Fibroblast of skin of back (primary cell): Measurements from ENCODE around the gene RIPOR3.

Experiments
- DNase-seq: peaks from one replicate; pipeline ENCODE4 v3.0.0-alpha.2; 2013

RIPOR3 gene

DNA sequence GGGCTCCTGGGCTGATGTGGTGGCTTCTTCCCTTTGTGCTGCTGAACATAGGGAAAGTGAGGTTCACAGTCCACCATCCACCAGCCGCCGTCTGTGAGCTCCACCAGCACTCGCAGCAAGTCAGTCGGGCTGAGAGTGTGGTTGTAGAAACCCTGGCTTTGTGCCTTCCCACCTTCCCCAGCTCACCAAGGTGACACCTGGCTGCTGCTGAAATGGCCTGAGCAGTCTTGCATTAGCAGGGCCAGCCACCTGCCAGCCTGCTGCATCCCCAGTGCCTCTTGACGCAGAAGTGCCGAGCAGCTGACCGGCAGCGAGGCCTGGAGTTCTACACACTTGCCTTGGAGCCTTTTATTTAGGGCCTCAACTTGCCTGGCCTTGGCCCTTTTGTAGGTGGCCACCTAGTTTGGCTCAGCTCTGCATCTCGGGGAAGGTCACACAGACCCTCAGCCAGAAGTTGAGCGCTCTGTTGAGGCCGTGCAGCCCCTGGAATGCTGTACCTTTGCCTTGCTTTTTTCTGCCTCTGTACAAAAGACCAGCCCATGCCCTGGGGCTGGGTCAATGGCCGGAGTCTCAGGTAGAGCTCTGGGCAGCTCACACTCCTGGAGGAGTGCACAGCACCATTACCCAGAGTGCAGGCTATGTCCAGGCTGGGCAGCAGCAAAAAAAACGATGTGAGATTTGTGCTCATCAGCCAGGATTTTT is 104.7 kb downstream of the RIPOR3 start:
- DNase-seq = no peak

DNA sequence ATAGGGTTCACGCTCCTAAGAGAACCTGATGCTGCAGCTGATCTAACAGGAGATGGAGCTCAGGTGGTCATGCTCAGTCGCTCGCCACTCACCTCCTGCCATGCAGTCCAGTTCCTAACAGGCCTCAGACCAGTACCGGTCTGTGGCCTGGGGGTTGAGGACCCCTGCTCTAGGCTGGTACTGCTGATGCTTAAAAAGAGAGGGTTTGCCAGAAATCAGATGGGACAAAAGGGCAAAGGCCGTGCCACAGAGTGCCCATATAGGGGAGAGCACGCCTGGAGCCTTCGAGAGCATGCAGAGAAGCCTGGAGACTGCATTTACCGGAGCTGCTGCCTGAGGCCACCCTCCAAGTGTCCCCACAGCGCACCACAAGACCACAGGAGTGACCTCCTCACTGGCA is 105.7 kb downstream of the RIPOR3 start:
- no peak for DNase-seq

DNA sequence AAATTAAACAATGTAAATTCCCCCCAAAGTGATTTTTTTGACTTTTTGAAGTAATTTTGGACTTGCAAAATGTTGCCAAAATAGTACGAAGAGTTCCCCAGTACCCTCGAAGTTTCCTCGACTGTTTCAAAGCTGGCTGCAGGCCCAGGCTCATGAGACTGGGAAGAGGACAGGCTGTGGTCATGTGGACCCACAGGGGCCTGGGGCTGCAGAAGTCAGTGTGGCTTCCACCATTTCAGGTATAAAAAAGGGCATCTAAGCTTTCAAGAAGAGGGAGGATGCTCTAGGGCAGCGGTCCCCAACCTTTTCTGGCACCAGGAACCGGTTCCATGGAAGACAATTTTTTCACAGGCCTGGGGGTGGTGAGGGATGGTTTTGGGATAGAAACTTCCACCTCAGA is 106.1 kb downstream of the RIPOR3 start:
- no peak for DNase-seq

DNA sequence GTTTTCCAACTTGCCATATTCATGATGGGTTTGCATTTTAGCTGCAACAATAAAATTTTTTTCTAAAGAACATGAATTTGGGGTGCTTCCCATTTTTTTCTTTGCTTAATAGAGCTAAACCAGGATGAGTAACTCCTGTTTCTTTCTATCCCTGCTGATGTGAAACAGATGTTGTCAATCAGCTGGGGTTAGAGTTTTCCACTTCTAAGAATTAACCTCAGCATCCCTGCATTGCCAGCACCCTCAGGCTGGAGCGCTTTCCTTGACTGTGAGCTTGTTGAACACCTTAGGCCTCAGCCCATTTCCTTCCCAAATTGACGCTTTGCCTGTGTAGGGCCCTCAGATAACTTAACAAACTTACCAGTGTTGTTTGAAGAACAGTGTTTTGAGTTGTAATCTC is 106.7 kb downstream of the RIPOR3 start:
- DNase-seq = no peak

DNA sequence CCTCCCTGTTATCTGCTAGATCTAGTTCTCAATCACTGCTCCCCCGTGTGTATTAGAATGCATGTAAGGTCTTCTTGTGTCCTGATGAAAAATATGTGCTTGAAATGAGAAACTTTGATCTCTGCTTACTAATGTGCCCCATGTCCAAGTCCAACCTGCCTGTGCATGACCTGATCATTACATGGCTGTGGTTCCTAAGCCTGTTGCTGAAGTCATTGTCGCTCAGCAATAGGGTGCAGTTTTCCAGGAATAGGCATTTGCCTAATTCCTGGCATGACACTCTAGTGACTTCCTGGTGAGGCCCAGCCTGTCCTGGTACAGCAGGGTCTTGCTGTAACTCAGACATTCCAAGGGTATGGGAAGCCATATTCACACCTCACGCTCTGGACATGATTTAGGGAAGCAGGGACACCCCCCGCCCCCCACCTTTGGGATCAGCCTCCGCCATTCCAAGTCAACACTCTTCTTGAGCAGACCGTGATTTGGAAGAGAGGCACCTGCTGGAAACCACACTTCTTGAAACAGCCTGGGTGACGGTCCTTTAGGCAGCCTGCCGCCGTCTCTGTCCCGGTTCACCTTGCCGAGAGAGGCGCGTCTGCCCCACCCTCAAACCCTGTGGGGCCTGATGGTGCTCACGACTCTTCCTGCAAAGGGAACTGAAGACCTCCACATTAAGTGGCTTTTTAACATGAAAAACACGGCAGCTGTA is 107.7 kb downstream of the RIPOR3 start:
- DNase-seq = no peak

DNA sequence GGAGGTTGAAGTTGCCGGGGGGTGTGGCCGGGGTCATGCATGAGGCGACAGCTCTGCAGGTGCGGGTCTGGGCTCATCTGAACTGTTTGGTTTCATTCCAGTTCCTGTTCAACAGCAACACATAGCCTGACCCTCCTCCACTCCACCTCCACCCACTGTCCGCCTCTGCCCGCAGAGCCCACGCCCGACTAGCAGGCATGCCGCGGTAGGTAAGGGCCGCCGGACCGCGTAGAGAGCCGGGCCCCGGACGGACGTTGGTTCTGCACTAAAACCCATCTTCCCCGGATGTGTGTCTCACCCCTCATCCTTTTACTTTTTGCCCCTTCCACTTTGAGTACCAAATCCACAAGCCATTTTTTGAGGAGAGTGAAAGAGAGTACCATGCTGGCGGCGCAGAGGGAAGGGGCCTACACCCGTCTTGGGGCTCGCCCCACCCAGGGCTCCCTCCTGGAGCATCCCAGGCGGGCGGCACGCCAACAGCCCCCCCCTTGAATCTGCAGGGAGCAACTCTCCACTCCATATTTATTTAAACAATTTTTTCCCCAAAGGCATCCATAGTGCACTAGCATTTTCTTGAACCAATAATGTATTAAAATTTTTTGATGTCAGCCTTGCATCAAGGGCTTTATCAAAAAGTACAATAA is 108.6 kb downstream of the RIPOR3 start:
- DNase-seq = no peak

DNA sequence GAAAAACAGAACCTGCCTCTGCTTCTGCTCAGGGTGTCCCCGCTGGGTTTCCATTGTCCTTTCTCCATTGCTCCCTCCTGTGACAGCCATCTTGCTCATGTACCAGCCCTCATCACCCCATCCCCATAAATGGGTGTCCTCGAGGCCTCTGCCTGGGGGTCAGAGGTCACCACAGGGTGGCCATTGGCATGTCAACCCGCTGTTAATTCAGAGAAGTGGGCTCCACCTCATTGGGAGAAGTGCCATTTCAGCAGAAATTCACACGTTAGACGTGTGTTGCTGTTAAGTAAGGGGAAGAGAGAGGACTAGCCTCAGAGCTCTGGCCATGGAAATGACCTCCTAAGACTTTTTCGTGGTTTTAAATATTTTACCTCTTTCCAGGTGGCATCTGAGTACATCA is 109.2 kb downstream of the RIPOR3 start:
- no peak for DNase-seq

DNA sequence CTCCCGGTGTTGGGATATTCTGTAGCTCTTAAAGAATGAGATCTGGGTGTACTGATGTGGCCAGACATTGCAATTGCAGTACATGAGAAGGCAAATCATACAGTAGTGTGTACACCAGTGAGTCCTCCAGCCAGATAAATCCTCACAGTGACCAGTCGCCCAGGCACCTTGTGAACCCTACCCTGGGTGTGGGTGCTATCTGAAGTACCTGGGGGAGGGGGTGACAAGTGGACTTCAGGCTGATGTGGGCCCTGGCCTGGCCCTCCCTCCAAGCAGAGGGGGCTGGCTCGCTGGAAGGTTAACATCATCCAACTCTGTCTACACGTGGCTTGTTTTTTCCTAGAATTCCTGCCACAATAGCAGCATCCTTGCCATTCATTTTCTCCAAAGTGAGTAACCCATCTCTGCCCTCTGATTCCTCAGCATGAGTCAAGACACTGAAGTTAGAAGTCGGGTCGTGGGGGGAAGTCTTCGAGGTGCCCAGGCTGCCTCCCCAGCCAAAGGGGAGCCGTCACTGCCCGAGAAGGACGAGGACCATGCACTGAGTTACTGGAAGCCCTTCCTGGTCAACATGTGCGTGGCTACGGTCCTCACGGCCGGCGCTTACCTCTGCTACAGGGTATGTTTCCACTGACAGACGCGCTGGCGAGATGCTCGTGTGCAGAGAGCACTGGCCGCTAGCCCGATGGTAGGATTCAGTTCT is 110.3 kb downstream of the RIPOR3 start:
- no peak for DNase-seq

DNA sequence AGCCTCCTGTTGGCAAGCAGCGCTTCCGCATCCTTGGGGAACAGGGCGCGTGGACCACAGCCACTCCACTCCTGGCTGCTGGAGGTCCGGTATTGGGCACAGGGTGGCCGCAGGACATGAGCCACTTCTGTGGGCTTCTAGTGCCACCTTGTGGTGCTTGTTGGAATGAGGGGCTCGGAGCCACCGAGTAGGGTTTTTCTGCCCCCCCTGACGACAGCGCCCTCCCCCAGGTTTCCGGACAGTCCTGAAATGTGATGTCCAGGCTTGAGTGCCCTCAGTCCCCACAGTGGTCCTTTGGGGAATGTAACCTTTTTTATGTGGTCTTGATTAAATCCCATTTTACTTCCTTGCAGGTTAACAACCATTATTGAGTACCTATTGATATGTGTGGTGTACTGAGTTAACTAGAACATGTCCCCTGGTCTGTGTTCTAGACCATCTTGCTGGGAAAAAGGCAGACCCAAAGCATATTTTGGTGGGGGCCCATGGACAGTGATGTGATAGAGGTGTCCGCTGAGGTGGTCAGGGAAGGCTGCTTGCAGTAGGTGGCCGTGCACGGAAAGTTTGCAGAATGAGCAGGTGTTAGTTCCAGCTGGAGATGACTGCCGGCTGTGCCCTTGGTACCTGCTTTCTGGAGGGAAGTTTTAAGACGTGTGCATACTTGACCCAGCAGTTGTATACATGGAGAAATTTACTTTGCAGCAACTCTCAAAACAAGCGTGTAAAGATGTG is 111.2 kb downstream of the RIPOR3 start:
- DNase-seq = peak; percentile 56

DNA sequence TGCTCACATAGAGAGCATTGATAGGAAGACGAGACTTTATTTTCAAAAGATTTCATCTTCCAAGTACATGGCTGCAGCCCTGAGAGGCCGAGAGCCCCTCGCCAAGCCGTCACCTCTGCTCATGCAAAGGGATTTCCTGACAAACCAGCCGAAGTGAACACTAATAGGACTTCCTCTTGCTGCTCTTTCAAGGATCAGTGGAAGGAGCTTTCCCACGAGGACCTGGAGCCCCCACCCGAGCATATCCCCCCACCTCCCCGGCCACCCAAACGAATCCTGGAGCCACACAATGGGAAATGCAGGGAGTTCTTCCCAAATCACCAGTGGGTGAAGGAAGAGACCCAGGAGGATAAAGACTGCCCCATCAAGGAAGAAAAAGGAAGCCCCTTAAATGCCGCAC is 111.8 kb downstream of the RIPOR3 start:
- no peak for DNase-seq

DNA sequence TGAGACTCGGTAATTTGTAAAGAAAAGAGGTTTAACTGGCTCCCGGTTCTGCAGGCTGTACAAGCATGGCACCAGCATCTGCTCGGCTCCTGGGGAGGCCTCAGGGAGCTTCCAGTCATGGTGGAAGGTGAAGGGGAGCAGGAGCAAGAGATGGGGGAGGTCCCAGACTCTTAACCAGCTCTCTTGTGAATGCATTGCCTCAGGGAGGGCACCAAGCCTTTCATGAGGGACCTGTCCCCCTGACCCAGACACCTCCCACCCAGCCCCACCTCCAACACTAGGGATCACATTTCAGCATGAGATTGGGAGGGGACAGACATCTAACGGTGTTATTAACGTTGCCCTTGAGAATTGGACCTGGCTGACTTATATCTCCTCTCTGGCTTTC is 112.6 kb downstream of the RIPOR3 start:
- DNase-seq = no peak

DNA sequence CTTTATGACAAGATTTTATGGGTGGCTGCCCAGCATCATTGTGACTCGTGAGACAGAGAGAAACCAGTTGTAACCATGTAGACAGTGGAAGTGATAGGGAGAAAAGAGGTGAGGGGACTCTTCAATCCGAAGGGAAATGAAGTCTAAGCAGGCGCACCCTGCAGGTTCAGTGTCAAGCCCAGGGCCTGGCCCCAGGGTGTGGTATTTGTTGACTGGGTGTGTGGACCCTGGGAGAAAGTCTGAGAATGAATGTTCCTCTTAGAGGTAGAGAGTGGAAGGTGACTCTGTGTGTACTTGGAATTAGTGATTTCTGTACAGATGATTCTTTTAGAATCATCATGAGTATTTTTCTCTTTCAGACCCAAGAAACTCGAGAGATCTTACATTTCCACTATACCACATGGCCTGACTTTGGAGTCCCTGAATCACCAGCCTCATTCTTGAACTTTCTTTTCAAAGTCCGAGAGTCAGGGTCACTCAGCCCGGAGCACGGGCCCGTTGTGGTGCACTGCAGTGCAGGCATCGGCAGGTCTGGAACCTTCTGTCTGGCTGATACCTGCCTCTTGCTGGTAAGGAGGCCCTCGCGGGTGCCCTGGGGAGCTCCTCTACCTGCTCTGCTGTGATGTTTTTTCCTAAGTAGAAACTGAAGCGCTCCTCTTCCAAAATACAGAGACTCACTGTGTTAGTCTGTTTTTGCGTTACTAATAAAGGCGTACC is 113.1 kb downstream of the RIPOR3 start:
- no peak for DNase-seq

DNA sequence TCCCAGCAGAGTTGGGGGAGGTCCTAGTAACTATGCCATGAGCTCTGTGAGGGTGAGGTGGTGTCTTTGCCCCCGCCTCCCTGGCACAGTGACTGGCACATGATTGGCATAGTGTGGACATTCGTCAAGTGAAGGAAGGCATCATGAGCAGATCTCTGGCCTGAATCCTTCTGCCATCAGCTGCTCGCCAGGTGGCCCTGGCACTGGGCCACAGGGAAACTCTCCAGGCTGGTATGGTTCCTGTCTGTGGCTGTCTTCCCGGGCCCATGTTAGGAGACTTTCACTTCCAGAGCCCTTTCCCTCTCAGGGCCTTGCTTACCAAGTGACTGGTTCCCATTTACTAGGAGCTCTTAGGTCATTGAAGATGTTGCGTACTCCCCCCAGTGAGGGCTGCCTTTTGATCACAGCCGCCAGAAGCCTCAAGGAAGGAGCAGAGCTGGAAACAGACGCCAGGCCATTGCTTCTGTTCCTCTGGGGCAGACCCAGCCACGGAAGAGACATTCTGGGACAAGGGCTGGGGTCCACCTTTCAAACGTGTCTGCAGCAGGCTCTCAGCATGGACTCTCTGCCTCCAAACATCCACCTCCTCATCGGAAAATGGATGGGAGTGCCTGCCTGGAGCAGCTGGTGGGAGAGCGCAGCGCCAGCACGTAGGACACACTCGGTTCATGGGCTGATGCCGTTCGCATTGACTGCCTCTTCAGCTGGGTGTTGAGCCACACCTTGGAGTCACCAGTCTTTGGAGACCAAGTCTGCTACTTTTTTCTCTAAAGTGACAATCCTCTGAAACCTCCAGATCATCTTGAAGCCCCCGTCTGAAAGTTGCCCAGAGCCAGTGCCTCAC is 113.9 kb downstream of the RIPOR3 start:
- DNase-seq = no peak

DNA sequence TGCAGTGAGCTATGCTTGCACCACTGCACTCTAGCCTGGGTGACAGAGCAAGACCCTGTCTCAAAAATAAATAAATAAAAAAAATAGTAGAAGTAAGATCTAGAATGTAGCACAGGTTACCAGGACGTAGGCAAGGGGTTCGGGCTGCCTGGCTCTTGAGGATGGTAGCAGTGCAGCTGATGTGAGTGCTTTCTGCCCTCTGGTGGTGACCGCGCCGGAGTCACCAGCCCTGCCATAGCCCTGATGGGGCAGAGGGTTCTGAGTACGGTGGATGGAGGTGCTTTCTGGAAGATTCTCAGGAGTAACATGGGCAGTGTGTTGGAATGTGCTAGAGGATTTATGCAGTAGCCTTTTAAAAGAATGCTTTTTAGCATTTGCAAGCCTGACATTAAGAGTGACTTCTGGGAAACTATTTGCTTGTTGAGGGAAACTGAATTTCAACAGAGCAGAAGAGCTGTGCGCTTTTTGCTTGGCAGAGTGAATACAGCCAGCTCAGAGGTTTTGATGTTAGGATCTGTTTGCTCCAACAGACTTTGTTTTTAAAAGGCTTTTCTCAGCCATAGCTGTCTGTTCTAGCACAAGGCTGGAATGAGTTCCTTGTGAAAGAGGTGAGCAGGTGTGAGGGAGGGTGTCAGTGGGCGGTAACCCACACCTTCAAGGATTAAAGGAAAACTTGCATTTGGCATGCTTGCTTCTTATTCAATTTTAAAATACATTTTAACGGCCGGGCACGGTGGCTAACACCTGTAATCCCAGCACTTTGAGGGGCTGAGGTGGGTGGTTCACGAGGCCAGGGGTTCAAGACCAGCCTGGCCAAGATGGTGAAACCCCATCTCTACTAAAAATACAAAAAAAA is 115.2 kb downstream of the RIPOR3 start:
- DNase-seq = peak; percentile 54

DNA sequence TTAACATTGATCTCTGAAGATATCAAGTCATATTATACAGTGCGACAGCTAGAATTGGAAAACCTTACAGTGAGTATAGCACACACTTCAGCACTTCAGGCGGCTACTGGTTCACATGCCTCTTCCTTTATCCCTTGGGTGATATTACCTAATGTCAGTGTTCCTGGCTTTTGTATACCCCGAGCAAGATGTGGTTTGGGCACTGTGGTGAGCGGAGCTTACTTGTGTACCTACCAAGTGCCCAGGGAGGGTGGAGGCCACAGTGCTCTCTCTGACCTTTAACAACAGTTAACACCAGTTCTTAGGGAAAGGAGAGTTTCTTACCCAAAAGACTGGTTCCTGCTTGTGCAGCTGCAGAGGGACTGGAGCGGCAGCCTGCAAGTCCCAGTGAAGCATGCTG is 116.8 kb downstream of the RIPOR3 start:
- no peak for DNase-seq

DNA sequence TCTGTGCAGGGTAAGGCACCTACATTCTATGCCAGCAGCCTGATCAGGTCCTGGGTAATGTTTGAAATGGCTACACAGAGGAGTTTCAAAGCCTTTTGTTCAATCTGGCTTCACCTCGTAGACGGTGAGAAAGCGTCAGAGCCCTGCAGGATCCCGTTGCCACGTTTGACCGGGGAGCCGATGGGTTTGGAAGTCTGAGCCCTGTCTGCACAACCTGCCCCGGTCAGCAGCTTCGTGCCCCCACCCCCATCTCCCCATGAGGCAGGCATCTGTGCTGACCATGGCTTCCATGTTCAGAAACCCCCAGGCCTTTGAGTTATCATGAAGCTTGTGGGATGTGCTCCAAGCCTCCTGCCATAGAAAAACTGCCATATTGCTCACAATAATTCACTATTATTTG is 117.2 kb downstream of the RIPOR3 start:
- DNase-seq = no peak

DNA sequence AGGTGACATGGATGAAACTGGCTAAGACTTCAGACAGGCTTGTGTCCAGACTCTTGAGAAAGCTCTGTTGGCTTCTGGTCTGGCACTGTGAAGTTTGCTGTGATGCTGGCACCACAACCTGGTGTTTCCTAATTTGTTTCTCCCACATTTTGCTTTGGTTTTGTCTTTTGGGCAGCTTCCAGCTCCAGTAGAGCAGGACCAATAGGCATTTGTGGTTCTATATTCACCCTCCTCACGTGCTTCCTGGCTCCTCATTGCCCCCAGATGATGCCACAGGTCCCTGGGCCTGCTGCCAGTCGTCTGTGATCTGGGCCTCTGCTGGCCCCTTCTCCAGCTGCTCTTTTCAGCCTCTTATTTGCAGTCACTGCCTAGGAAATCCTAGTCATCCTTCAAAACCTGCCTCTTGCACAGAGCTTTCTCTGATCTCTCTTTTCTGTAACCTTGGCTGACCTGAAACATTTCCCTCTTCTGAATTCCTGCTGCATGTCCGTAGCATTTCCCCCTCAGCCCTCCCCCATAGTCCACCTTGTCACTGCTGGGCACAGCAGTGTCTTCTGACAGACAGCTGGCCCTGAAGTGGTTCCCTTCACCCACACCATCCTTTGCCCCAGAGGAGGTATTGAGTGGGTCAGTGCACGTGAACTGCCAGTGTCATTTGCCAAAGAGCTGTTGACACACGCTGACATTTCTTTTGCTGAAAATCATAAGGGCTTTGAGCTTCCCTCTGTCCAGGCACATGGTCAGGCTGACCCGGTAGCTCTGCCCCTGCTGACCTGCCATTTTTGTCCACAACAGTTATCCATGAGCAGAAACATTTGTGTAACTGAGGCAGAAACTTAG is 118.2 kb downstream of the RIPOR3 start:
- DNase-seq = no peak

DNA sequence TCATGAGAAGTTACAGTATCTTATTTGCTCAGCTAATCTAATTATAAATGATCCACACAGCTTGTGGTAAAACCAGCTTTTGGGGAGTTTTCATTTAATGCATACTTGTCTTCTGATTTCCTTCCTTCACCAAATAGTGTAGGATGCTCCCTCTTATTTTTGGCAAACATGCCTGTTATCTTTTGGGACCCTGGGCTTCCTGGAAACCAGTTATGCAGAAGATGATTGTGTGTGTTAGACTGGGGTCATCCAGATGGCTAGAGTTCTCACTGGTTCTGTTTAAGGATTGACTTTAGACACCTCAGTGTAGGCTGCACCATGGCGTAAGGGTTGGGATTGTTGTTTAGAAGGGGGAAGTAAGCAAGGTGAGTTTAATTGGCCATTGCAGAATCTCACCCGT is 119.9 kb downstream of the RIPOR3 start:
- DNase-seq = no peak
